ENCODE results near the gene RETNLB. TPM values are rescaled to one million over a fixed set of nuclear protein-coding genes. Genes with fewer than 3 reads are reported as not detected.

Gene RETNLB
- total and polyA plus RNA-seq, 2 of the 13 experiments (the other 11 are each of a cell fraction or from before 2014, with no cell fraction given): not detected

- Histone ChIP-seq H3K27me3 (ENCODE audit: control insufficient read depth in 1 of 2, insufficient read depth in 2 of 2, low read length in 2 of 2) (no peaks in the 10 kb centered on the region), H3K79me2 (ENCODE audit: insufficient read depth, low read length) (no peaks in the 10 kb centered on the region), H3K27ac (ENCODE audit: extremely low read length, insufficient read depth, low read length) (no peak overlapping the region), H3K4me3 (replicated peaks in 1 of 3; ENCODE audit: insufficient read depth in 1 of 3, low read depth in 2 of 3, low read length in 3 of 3) (no peak overlapping the region), H3K9me3 (ENCODE audit: low read length) (no peaks in the 10 kb centered on the region), H3K9ac (ENCODE audit: insufficient read depth, low read depth, low read length) (no peak overlapping the region), H3K36me3 (replicated peaks in 1 of 2; ENCODE audit: control insufficient read depth in 1 of 2, insufficient read depth in 2 of 2, low read length in 2 of 2) (no peaks in the 10 kb centered on the region), H3K4me1 (ENCODE audit: insufficient read depth, low read length) (no peaks in the 10 kb centered on the region), H4K20me1 (ENCODE audit: insufficient read depth, low read length) (no peaks in the 10 kb centered on the region), H2AFZ (ENCODE audit: low read length) (no peak overlapping the region), H3K4me2 (ENCODE audit: low read depth, low read length) (no peak overlapping the region)
- POLR2A ChIA-PET: no interaction called here
- no peak for DNase-seq (ENCODE audit: low spot score)
- ATAC-seq: no peak
- no TSS peak for BruUV-seq (replicated peaks)
- FAIRE-seq: no peak
- CTCF ChIA-PET (ENCODE audit: low intra/inter-chr PET ratio, low total read pairs): no interaction called here
- WGBS (ENCODE audit: low lambda C conversion rate): under 1% methylated on average over 5 of the region's 5 CpGs
- in situ Hi-C loops (cut with HindIII; ENCODE audit: extremely low pct_ligation_motif_present, low pct_unique_long_range_greater_than_20kb): no loop called here
- intact Hi-C loops (cut with micrococcal nuclease; ENCODE audit: unreplicated experiment): no loop called here
- TF ChIP-seq MNT (IDR thresholded peaks at IDR 0.05) (no peak), HOXA9 (CRISPR knock-in tag; IDR thresholded peaks at IDR 0.05; ENCODE audit: borderline replicate concordance) (no peak), ZNF800 (CRISPR knock-in tag; IDR thresholded peaks at IDR 0.05) (no peak), ZNF276 (CRISPR knock-in tag; IDR thresholded peaks at IDR 0.05; ENCODE audit: low read depth) (no peak), SP4 (CRISPR knock-in tag; IDR thresholded peaks at IDR 0.05) (no peak), ZNF205 (CRISPR knock-in tag; IDR thresholded peaks at IDR 0.05) (no peak), PHB2 (IDR thresholded peaks at IDR 0.05; ENCODE audit: partially characterized antibody) (no peak), TEAD3 (CRISPR knock-in tag; optimal IDR thresholded peaks at IDR 0.05; ENCODE audit: borderline replicate concordance) (no peak), MYPOP (CRISPR knock-in tag; IDR thresholded peaks at IDR 0.05) (no peak), KIAA2018 (CRISPR knock-in tag; IDR thresholded peaks at IDR 0.05; ENCODE audit: borderline replicate concordance) (no peak)
Observed at GRCh38 chr3:108744762-108745161, 12.4 kb downstream of the RETNLB start.

All from HepG2 (cell line).